Stimulated activated CD8-positive, alpha-beta memory T cell treated with anti-CD3 and anti-CD28 coated beads, Interleukin-15, amount 100 ng/mL, for 24 hours (primary cell): ENCODE data around the gene BGN.

Experiments used
- DNase-seq: peaks from one replicate; pipeline ENCODE4 v3.0.0-alpha.2; 2020; ENCODE audit warnings: low read depth

Gene BGN

GRCh38 chrX:153530411-153531129 is 35.8 kb downstream of the BGN start:
- no peak for DNase-seq

- no peak for DNase-seq
These were observed 38.3 kb downstream of the BGN start for GRCh38 chrX:153533091-153533490.

- no peak for DNase-seq
These were observed 42.3 kb downstream of the BGN start for GRCh38 chrX:153537080-153537479.

GRCh38 chrX:153537526-153538295 is 42.9 kb downstream of the BGN start:
- no peak for DNase-seq

GRCh38 chrX:153538424-153538823 is 43.6 kb downstream of the BGN start:
- DNase-seq, result no peak

GRCh38 chrX:153539171-153539978 is 44.6 kb downstream of the BGN start:
- peak; percentile 18 for DNase-seq

DNA sequence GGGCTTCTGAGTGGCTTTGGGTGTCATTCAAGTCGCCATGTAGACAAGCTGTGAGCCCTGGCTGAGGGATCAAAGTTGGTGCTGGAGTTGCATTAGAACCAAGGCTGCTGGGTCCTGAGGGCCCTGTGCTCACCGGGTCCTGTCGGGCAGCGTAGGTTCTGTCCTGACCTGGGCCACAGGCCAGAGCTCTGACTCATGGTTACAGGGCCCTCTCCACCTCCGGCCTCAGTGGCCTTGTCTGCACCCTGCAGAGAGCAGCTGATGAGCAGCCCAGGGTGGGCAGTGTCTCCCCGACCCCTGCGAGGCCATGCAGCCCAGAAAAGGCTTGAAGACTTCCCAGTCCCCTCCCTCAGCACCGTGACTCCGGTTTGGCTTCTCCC is 45.2 kb downstream of the BGN start:
- DNase-seq, result no peak

- DNase-seq, result no peak
These were observed 49.9 kb downstream of the BGN start for GRCh38 chrX:153544727-153545126.

- no peak for DNase-seq
These were observed 51.6 kb downstream of the BGN start for GRCh38 chrX:153546386-153546785.

- no peak for DNase-seq
These were observed 52.4 kb downstream of the BGN start for GRCh38 chrX:153547195-153547594.

GRCh38 chrX:153549231-153549630 is 54.5 kb downstream of the BGN start:
- DNase-seq, result no peak

DNA sequence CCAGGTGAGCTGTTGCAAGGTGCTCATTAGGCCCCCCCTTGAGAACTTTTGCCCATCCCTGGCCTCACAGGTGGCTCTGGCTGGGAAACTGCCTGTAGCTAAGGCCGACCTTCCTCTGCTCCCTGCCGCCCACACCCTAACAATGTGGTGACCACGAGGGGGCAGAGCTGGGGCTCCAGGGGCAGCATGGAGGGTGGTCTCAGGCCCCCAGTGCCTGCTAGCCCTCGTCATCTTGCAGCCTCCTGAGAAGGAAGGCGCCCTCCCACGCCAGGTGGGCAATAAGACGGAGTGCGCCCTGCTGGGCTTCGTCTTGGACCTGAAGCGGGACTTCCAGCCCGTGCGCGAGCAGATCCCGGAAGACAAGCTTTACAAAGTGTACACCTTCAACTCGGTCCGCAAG is 55.0 kb downstream of the BGN start:
- DNase-seq, result no peak

GRCh38 chrX:153551135-153551534 is 56.4 kb downstream of the BGN start:
- DNase-seq, result no peak

DNA sequence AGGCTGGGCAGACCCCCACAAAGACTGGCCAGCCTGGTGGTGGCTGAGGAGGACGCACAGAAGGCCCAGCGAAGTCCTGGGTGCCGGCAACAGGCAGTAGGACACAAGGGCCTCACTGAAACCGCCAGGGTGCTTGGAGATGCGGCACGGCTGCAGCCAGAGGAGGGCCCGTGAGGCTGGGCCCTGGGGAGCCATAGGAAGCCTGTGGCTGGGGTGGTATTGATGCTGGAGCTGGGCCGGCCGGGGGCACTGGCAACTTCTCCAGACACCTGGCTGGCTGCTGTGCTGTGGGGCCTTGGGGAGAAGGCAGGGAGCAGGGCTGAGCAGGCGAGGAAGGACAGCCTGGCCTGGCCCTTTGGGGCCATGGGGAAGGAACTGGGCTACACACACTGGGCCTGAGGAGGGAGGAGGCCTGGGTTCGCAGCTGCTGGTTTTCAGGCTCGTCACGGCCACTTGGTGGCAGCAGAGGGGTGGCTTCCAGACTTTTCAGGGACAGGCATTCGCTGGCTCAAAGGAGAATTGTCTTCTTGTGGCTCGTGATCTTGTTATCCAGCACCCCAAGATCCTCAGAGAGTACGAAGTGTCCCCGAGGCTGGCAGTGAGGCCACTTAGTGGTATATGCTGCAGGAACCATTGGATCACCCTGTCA is 59.9 kb downstream of the BGN start:
- peak; percentile 14 for DNase-seq

- no peak for DNase-seq
These were observed 62.0 kb downstream of the BGN start for GRCh38 chrX:153556767-153557166.

DNA sequence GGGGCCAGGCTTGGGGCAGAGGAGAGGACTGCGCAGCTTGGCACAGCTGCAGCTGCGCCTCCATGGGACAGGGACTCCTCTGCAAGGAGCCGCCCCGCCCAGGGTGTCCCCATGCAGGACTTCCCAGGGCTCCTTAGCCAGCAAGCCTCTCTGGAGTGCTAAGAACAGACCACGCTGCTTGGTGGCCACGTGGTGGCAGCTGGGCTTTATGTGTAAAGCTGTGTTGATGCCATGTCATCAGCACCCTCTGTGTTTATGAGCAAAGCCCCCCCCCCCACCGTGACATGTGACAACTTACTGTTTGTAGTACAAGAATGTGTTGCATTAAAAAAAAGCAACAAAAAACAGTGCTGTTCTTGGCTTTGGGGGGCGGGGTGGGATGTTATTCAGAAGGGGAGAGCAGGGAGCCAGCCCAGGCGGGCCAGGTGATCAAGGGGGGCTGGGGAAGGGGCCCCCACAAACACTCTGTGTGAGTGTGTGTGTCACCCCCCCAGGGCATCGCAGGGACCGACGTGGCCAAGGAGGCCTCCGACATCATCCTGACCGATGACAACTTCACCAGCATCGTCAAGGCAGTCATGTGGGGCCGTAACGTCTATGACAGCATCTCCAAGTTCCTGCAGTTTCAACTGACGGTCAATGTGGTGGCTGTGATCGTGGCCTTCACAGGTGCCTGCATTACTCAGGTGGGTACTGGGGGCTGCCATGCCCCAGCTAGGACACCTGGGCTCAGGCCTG is 63.0 kb downstream of the BGN start:
- no peak for DNase-seq
